IPS-20b (cell line): ENCODE measurements around the gene JAKMIP2.

ENCODE experiments used
- H3K27ac ChIP-seq: one replicate; pipeline ENCODE4 v1.5.1; 2013; ENCODE audit warnings: low read length
- H3K27me3 ChIP-seq: 2 replicates; pipeline ENCODE4 v1.6.1; 2013; ENCODE audit warnings: mild to moderate bottlenecking, low read length, inconsistent platforms; ENCODE audit not compliant: insufficient read depth
- H3K36me3 ChIP-seq: 2 replicates; pipeline ENCODE4 v1.6.1; 2013; ENCODE audit warnings: low read depth, mild to moderate bottlenecking, inconsistent platforms, low read length, moderate library complexity; ENCODE audit not compliant: insufficient read depth
- H3K4me1 ChIP-seq: 2 replicates; pipeline ENCODE4 v1.6.1; 2013; ENCODE audit warnings: mild to moderate bottlenecking, control low read depth, inconsistent platforms, low read length, moderate library complexity; ENCODE audit not compliant: insufficient read depth
- H3K4me3 ChIP-seq: 2 replicates; pipeline ENCODE4 v1.5.1; 2013; ENCODE audit warnings: mild to moderate bottlenecking, low read length, inconsistent platforms
- H3K9ac ChIP-seq: 2 replicates; pipeline ENCODE4 v1.6.1; 2013; ENCODE audit warnings: low read depth, mild to moderate bottlenecking, inconsistent platforms, low read length, moderate library complexity
- H3K9me3 ChIP-seq: 2 replicates; pipeline ENCODE4 v1.6.1; 2013; ENCODE audit warnings: mild to moderate bottlenecking, low read depth, low read length, inconsistent platforms; ENCODE audit not compliant: insufficient read depth

Gene JAKMIP2

GRCh38 chr5:147712019-147712418, 70.5 kb downstream of the JAKMIP2 start:
- Histone ChIP-seq H3K4me3 (no peak overlapping the region), H3K36me3 (no peaks in the 10 kb centered on the region), H3K9ac (no peak overlapping the region), H3K9me3 (no peaks in the 10 kb centered on the region), H3K4me1 (no peaks in the 10 kb centered on the region), H3K27ac (no peak overlapping the region), H3K27me3 (no peaks in the 10 kb centered on the region)

DNA sequence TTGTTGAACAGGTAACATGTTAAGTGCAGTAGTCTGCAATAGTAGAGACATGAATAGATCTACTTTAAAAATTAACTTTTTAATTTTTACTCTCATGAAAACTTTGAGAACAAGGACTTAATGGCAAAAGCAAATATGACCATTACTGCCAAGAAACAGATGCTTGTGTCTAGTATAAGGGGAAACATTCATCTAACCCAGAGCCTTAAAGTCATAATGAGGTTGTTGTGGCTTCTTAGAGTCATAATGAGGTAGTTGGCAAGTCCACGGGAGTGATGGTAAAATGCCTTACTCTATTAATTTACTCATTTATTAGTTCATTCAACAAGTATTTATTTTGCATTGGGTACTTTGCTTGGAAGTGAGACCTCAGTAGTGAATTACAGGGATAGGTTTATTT, 71.5 kb downstream of the JAKMIP2 start:
- H3K4me3 ChIP-seq, result no peak overlapping the region
- H3K9me3 ChIP-seq, result no peaks in the 10 kb centered on the region
- no peak overlapping the region for H3K9ac ChIP-seq
- no peak overlapping the region for H3K27ac ChIP-seq
- H3K27me3 ChIP-seq, result no peaks in the 10 kb centered on the region
- no peaks in the 10 kb centered on the region for H3K36me3 ChIP-seq
- H3K4me1 ChIP-seq, result no peaks in the 10 kb centered on the region

DNA sequence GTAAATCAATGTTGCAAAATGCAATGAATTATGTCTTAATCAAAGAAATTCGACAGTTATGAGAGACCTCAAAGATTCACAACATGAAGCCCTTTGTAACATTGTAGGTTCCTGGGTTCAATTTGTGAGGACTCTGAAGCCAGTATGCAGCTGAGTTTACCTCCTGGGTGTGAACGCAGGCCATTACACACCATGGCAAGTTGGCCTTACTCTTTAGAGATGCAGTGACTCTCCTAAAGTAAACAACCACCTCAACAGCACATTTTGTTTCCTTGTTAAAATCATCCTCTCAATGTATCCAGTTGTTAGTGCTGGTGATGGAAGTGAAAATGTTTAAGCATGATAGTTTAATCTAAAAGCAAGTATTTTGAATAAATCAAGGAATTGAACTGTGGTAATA, 73.8 kb downstream of the JAKMIP2 start:
- no peak overlapping the region for H3K4me3 ChIP-seq
- no peak overlapping the region for H3K9ac ChIP-seq
- H3K9me3 ChIP-seq, result no peaks in the 10 kb centered on the region
- no peaks in the 10 kb centered on the region for H3K36me3 ChIP-seq
- H3K27me3 ChIP-seq, result no peaks in the 10 kb centered on the region
- no peaks in the 10 kb centered on the region for H3K4me1 ChIP-seq
- H3K27ac ChIP-seq, result no peak overlapping the region

- H3K9ac ChIP-seq, result no peak overlapping the region; the same call in 1 of the 2 replicates
- H3K27me3 ChIP-seq, result no peaks in the 10 kb centered on the region
- no peak overlapping the region for H3K27ac ChIP-seq
- H3K9me3 ChIP-seq, result no peaks in the 10 kb centered on the region
- H3K4me1 ChIP-seq, result no peaks in the 10 kb centered on the region
- no peak overlapping the region for H3K4me3 ChIP-seq
- no peaks in the 10 kb centered on the region for H3K36me3 ChIP-seq
These were observed 78.0 kb downstream of the JAKMIP2 start for GRCh38 chr5:147704544-147704943.

DNA sequence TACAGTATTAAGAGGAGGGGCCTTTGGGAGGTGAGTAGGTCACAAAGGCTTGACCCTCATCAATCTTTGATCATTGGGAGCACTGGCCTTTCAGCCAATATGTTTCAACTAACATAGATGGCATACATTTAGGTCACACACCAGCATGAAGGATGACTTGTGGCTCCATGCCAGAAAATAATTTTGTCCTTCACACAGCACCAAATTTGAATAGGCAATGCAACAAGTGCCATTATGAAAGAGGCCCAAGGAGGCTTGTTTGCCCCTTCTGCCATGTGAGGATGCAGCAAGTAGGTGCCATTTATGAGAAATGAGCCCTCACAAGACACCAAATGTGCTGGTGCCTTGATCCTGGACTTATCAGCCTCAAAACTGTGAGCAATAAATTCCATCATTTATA, 81.1 kb downstream of the JAKMIP2 start:
- Histone ChIP-seq H3K9me3 (peaks cover 24% of the 10 kb centered on the region), H3K27ac (no peak overlapping the region), H3K4me1 (no peaks in the 10 kb centered on the region), H3K4me3 (no peak overlapping the region), H3K9ac (no peak overlapping the region), H3K27me3 (no peaks in the 10 kb centered on the region), H3K36me3 (peaks cover 6% of the 10 kb centered on the region; the same call in 1 of the 2 replicates)

DNA sequence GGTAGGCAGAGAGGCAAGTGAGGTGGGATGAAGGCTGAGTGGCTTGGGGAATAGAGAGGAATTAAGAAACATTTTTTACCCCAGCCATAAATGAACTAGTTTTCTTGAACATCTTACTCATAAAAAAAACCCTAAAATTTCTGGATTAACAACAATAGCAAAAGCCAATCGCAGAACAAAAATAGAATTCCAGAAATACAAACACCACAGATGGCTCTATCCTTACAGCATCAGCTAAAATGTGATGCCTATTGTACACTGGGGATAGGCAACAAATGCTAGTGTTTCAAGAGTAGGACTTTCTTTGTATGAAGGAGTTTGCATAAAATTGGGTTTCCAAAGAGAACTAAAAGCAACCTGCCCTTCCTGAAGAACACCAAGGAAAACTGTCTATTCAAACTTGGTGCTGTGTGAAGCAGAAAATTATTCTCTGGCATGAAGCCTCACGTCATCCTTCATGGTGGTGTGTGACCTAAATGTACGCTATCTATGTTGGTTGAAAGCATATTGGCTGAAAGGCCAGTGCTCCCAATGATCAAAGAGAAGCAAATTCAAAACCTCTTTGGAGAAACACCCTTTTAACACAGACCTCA, 82.9 kb downstream of the JAKMIP2 start:
- Histone ChIP-seq H3K27ac (no peak overlapping the region), H3K36me3 (peaks cover 6% of the 10 kb centered on the region; the same call in 1 of the 2 replicates), H3K27me3 (no peaks in the 10 kb centered on the region), H3K9ac (no peak overlapping the region), H3K9me3 (peaks cover 24% of the 10 kb centered on the region), H3K4me3 (no peak overlapping the region), H3K4me1 (no peaks in the 10 kb centered on the region)

- no peak overlapping the region for H3K27ac ChIP-seq
- H3K9ac ChIP-seq, result no peak overlapping the region
- H3K9me3 ChIP-seq, result peaks cover 24% of the 10 kb centered on the region
- H3K36me3 ChIP-seq, result peaks cover 6% of the 10 kb centered on the region; the same call in 1 of the 2 replicates
- H3K4me1 ChIP-seq, result no peaks in the 10 kb centered on the region
- no peak overlapping the region for H3K4me3 ChIP-seq
- H3K27me3 ChIP-seq, result no peaks in the 10 kb centered on the region
These were observed 85.1 kb downstream of the JAKMIP2 start for GRCh38 chr5:147697380-147697779.

- H3K4me3 ChIP-seq, result no peak overlapping the region
- no peak overlapping the region for H3K9ac ChIP-seq
- H3K36me3 ChIP-seq, result peaks cover 6% of the 10 kb centered on the region; the same call in 1 of the 2 replicates
- H3K4me1 ChIP-seq, result no peaks in the 10 kb centered on the region; the same call in 1 of the 2 replicates
- peaks cover 24% of the 10 kb centered on the region for H3K9me3 ChIP-seq
- no peak overlapping the region for H3K27ac ChIP-seq
- H3K27me3 ChIP-seq, result no peaks in the 10 kb centered on the region
These were observed 87.8 kb downstream of the JAKMIP2 start for GRCh38 chr5:147694772-147695171.

- no peaks in the 10 kb centered on the region for H3K27me3 ChIP-seq
- H3K36me3 ChIP-seq, result peaks cover 6% of the 10 kb centered on the region; the same call in 1 of the 2 replicates
- H3K9me3 ChIP-seq, result peaks cover 14% of the 10 kb centered on the region
- no peaks in the 10 kb centered on the region; the same call in 1 of the 2 replicates for H3K4me1 ChIP-seq
- H3K27ac ChIP-seq, result no peak overlapping the region
- H3K4me3 ChIP-seq, result no peak overlapping the region
- no peak overlapping the region for H3K9ac ChIP-seq
These were observed 89.3 kb downstream of the JAKMIP2 start for GRCh38 chr5:147693233-147693632.

DNA sequence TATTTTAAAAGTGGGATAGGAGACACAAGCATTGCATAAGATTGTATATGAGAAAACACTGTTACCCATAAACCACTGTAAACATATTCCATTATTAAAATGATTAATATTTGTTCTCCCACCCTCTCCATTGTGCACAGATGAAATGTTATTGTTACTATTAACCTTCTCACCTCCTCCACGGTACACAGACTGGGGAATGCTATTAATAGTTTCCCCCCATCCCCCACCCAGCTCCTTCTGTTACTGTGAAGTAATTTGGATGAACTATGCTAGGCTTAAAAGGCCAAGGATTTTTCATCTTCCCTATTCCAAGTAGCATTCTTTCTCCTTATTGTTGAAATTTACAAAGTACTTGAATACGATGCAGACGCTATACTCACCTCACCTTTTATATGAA, 91.4 kb downstream of the JAKMIP2 start:
- Histone ChIP-seq H3K27me3 (no peaks in the 10 kb centered on the region), H3K9ac (no peak overlapping the region), H3K36me3 (no peaks in the 10 kb centered on the region), H3K4me1 (no peaks in the 10 kb centered on the region; the same call in 1 of the 2 replicates), H3K9me3 (no peaks in the 10 kb centered on the region), H3K4me3 (no peak overlapping the region), H3K27ac (no peak overlapping the region)

- no peaks in the 10 kb centered on the region for H3K27me3 ChIP-seq
- H3K9me3 ChIP-seq, result no peaks in the 10 kb centered on the region
- no peaks in the 10 kb centered on the region; the same call in 1 of the 2 replicates for H3K4me1 ChIP-seq
- no peak overlapping the region for H3K9ac ChIP-seq
- H3K36me3 ChIP-seq, result no peaks in the 10 kb centered on the region
- no peak overlapping the region for H3K27ac ChIP-seq
- no peak overlapping the region for H3K4me3 ChIP-seq
These were observed 91.9 kb downstream of the JAKMIP2 start for GRCh38 chr5:147690595-147690994.

GRCh38 chr5:147689426-147689825, 93.1 kb downstream of the JAKMIP2 start:
- no peak overlapping the region for H3K4me3 ChIP-seq

More at GRCh38 chr5:147689426-147689825, 93.1 kb downstream of the JAKMIP2 start:
- Histone ChIP-seq H3K27me3 (no peaks in the 10 kb centered on the region), H3K36me3 (no peaks in the 10 kb centered on the region), H3K27ac (no peak overlapping the region), H3K9ac (no peak overlapping the region), H3K9me3 (no peaks in the 10 kb centered on the region), H3K4me1 (no peaks in the 10 kb centered on the region; the same call in 1 of the 2 replicates)
